DMS 273 (cell line): ENCODE measurements around the gene STAG2.
"Not testable (repeated sequence)": the region's sequence is repeated elsewhere in the genome, so short reads cannot be mapped to it uniquely, and the experiment has no call there.

Experiments used
- DNase-seq: peaks from one replicate; lab custom pipeline; 2025; ENCODE audit not compliant: unreplicated experiment; lab: John Stamatoyannopoulos, UW

Gene STAG2

GRCh38 chrX:123961268-123962005 is at the start of gene STAG2:
Gene STAG2 (plus strand): TSS chrX:123961706. CDS start chrX:124022628, 60,922 bp downstream.
- DNase-seq: peak; percentile 93

GRCh38 chrX:123917069-123917468 is 44.4 kb upstream of the STAG2 start:
- DNase-seq: no peak

- DNase-seq: no peak
Measured at GRCh38 chrX:123918106-123918721, 43.3 kb upstream of the STAG2 start.

- DNase-seq: peak; percentile 34
Measured at GRCh38 chrX:123920105-123920785, 41.3 kb upstream of the STAG2 start.

- DNase-seq: no peak
Measured at GRCh38 chrX:123923211-123923610, 38.3 kb upstream of the STAG2 start.

DNA sequence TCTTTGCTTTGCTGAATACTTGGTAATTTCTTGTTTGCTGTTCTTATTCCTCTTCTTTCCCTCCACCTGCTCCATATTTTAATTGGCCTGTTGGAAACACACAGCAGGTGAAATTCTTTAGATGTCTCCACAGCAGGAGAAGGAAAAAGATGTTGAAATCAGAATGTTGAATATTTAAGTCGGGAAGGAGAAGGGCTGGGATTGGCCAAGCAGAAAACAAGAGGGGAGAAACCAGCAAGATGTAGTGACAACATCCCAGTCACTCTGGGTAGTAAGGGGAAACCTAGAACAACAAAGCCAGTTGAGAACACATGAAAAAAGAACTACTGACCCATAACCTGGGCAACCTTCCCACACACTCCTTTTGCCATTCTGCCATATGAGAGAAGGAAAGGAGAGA is 37.3 kb upstream of the STAG2 start:
- DNase-seq: no peak

GRCh38 chrX:123927845-123928244 is 33.7 kb upstream of the STAG2 start:
- no peak for DNase-seq

DNA sequence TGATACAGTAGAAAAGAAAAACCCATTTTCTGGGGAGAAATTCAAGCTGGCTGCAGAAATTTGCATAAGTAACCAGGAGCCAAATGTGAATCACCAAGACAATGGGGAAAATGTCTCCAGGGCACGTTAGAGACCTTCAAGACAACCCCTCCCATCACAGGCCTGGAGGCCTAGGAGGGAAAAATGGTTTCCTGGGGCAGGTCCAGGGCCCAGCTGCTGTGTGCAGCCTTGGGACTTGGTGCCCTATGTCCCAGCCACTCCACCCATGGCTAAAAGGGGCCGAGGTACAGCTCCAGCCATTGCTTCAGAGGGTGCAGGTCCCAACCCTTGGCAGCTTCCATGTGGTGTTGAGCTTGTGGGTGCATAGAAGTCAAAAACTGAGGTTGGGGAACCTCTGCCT is 29.5 kb upstream of the STAG2 start:
- not testable (repeated sequence) for DNase-seq

- DNase-seq: no peak
Measured at GRCh38 chrX:123943074-123943473, 18.4 kb upstream of the STAG2 start.

DNA sequence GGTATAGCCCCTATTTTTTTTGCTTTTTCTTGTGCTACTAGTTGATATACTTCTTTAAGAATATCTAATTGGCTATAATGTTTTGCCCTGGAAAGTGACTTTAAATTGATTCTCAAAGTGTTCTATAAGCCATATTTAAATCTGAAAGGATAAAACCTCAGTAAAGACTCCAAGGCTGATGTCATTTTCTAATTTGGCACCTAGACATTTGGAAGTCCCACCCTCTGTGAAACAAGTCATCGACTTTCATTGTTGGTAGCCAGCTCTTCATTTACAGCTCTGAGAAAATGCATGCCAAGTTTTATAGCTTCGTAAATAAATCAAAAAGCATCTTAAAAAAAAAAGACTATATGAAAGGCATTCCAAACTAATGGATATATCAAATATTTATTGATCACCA is 18.0 kb upstream of the STAG2 start:
- no peak for DNase-seq

GRCh38 chrX:123949846-123950245 is 11.7 kb upstream of the STAG2 start:
- no peak for DNase-seq

DNA sequence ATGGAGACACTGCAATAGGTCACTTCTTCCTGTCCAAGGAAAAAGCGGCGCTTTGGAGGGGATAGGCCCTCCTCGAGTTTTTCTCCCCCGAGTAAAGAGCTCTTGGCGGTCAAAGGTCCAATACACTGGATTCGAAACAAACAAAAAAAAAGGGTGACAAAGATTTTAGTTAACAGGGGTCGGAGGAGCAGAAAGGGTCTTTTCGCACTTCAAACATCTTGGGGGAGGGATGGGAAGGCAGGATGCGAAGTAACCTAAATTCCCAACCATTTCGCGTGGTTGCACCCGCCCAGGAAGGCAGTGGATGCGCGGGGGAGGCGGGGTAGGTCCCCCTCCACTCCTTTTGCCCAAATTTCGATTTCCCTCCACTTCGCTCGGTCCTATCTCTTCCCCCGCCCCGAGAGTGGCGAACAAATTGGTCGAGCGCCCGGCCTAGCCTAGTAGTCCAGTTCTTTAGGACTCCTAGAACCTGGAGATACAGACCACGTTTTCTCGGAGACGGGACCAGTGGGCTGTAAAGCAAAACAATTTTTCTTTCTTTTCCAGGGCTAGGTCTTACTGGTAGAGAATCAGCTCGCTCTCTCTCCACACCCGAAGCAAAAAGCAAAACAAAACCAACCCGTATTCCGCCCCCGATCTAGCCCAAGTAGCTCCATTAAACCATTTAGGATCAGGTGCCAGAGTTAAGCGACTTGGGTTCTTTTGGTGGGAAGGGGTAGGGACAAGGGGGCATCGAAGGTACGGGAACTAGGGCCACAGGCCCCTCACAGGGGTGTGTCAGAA is 2.0 kb upstream of the STAG2 start:
- peak; percentile 63 for DNase-seq

DNA sequence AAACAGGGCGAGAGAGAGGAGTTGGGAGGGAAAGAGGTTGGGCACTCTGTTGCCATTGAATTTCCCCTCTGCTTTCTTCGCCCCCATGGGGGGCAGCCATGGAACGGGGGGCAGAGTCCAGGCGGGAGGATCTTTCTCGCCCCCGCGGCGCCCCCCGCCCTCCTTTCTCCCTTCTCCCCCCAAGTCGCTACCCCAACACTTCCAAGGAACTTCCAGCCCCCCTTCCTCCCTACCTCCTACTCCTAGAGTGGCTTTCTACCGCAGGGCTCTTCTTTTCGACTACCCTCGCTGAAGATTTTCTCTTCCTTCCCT is 594 bp upstream of the STAG2 start:
- no peak for DNase-seq

- no peak for DNase-seq
Measured at GRCh38 chrX:123962006-123962467, 531 bp downstream of the STAG2 start.

DNA sequence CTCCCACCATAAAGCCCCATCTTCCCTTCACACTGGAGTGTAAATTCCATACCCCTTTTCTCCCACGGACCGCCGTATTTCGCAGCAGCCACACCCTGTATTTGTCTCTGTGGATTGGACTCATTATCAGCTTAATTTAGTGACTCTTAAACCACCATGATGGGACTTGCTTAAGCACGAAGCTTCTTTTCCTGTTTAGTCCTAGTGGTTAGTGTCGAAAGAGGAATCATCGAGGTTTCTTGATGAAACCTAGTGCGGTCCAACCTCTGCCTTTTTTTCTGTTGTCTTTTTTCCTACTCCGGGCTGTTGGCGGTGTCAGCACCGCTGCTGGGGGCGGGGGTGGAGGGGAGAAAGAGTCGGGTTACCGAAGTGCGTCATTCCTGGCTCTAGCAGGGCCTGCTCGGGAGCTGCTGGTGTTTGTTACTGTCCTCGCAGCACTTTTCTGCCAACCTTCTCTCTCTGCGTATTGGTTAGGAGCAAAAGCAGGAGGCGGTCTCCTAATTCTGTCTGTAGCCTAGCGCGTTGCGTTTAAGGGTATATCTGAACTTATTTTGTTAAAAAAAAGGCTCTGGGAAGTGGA is 1.4 kb downstream of the STAG2 start:
- DNase-seq: peak; percentile 97

DNA sequence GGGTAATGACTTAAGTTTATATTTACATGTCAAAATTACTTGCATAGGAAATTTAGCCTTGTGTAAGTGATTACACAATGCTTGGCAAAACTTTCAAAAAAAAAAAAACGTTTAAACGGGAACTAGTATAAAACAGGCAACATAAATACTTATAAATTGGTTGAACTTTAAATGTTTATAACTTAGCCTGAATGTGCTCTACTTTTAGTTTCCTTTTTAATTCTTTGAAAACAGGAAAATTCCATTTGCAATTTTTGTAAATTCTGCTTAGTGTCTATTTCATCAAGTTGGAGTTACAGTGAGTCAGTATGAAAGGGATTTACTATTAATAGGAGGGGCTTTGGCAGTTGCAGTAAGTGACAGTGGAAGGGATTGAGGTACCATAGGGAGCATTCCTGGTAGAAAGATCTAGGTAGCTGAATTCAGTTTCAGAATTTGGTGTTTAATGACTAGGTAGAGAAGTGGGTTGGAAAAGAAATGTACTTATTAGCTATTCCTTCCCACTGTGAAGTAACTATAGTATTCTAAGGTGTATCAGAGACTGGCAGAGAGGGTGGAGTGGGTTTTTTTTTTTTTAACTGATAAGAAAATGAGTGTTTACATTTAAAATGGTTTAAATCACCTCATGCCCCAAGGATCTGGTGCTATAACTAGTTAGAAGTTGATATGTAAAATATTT is 2.8 kb downstream of the STAG2 start:
- no peak for DNase-seq

DNA sequence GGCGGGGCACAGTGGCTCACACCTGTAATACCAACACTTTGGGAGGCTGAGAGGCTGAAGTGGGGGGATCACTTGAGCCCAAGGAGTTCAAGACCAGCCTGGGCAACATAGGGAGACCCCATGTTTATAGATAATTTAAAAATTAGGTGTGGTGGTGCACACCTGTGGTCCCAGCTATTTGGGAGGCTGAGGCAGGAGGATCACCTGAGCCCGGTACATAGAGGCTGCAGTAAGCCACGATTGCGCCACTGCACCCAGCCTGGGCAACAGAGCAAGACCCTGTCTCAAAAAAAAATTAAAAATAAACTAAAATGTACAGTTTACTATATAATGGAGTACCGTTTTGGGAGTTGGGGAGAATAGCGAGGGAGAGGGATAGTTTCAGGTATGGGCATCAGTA is 4.2 kb downstream of the STAG2 start:
- no peak for DNase-seq

DNA sequence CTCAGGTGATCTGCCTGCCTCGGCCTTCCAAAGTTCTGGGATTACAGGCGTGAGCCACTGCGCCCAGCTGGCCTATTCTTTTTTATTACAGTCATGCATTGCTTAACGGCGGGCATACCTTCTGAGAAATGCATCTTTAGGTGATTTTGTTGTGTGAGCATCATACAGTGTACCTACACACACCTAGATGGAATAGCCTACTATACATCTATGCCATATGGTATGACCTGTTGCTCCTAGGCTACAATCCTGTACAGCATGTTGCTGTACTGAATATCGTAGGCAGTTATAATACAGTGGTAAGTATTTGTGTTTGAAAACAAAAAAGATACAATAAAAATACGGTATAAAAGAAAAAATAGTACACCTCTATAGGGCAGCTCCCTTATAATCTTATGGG is 6.0 kb downstream of the STAG2 start:
- DNase-seq: no peak

DNA sequence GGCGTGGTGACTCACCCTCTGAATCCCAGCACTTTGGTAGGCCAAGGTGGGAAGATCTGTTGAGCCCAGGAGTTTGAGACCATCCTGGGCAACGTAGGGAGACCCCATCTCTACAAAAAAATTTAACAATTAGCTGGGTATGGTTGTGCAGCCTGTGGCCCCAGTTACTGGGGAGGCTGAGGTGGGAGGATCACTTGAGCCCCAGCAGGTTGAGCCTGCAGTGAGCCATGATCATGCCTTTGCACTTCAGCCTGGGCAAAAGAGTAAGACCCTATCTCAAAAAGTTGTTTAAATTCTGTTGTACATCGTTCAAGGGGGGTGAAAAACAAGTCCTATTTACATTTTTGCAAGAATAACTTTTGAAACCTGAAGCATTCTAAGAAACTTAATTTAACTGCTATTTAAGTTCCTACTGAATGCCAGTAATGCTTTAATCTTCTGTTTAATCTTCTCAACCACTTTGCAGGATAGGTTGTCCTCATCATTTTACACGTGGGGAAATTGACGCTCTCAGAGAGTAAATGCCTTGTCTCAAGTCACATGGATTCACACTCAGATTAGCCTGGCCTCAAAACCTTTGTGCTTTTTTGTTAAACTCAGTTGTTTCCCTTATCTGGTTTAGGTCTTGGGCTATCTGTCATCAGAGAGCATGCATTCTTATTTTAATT is 7.0 kb downstream of the STAG2 start:
- no peak for DNase-seq

DNA sequence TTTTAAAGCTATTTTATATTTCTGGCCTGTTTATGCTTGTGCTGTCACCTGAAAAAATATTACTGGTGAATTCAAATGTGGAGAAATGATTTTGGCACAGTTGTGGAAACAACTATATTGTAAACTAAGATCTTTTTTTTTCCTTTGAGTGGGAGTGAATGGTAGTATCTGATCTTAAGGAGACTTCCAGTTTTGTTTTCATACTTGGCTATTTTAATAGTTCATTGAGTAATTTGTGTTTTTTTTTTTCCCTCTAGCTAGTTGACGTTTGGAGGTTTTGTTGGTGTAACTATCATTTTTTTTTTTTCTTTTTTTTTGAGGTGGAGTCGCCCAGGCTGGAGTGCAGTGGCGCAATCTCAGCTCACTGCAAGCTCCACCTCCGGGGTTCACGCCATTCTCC is 10.5 kb downstream of the STAG2 start:
- DNase-seq: no peak
